GM19238 (cell line): ENCODE data around the gene SHPK.
"Not testable (repeated sequence)": the region's sequence is repeated elsewhere in the genome, so short reads cannot be mapped to it uniquely, and the experiment has no call there.

Experiments used
- DNase-seq: peaks from one replicate; pipeline ENCODE4 v3.0.0; 2011; ENCODE audit warnings: low spot score; ENCODE audit not compliant: insufficient read length

Gene SHPK

DNA sequence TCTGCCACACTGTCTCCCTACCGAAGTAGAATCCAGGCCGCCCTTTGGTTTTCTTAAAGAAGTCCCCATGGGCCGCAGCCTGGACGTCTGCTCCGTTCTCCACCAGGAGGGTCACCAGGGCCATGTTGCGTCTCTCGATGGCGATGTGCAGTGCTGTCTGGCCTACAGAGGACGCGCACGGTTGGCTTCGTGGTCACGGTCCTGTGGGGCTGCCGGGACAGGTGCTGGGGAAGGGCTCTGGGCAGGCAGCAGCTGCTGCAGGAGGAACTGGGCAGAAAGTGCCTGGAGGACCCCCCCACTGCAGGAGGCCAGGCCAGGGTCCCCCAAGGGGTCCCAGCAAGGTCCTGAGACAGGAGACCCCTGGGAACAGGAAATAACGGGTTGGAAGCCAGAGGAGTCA lies 45.8 kb downstream of the SHPK start:
- DNase-seq = no peak

DNA sequence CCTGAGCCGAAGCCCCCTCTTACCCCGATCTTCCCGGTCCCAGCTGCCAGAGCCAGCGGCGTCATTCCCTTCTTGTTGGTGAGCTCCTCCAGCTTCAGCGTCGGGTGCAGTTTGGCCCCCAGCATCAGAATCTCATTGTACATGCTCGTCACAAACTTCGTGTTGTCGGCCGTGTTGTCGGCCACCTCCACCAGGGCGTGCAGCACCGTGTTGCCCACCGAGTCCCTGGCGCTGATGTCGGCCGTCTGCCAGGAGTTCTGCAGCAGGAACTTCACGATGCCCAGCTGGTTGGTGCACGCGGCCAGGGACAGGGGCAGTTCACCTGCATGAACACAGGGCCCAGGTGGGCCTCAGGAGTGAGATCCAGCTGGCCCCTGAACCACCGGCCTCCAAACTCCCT lies 46.3 kb downstream of the SHPK start:
- DNase-seq = no peak

DNA sequence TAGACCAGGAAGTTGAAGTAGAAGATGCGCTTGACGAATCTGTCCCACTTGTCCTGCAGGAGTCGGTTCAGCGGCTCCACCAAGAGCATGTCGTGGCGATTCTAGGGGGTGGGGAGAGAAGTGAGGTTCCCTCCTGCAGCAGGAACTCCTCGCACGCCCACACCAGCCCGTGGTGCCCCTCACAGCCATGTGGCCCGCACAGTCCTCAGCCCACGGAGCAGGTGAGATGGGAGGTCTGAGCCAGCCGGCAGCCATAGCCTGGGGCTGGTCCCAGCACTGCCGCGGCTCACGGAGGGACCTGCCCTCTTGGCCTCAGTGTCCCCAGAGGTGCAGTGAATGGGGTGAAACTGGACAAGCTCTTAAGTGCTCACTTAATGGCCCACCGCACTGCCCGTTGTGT lies 50.2 kb downstream of the SHPK start:
- no peak for DNase-seq

DNA sequence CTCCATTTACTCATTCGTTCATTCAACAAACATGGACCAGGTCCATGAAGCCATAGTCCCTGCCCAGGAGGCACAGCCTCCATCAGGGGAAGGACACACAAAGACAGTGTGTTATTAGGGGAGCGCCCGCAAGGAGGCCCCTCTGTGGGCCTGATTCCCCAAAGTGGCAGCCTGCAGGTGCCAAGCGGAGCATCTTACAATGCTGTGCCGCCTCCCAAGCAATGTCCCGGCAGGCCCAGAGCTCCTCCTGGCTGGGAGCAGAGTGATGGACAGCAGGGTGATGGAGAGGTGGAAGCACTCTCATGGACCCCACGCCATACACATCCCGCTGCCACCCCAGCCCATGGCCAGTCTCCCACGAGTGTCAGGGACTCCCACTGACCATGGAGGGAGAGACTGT lies 52.6 kb downstream of the SHPK start:
- DNase-seq = no peak

DNA sequence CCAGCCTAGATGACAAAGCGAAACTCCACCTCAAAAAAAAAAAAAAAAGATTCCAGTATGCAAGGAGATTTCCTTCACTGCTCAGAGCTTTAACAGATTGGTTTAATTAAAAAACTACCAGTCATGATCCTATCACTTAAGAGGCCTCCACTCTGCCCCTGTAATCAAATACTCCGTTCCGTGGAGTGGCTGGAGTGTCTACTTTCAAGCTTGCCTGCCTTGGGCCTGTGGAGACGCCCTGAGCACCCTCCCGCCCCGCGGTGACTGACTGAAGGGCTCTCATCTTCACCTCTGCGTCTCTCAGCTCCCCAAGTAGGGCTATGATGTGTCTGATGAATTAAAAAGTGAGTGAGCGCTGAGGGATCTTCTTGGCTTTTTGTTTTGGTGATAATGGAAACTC lies 53.1 kb downstream of the SHPK start:
- no peak for DNase-seq

DNA sequence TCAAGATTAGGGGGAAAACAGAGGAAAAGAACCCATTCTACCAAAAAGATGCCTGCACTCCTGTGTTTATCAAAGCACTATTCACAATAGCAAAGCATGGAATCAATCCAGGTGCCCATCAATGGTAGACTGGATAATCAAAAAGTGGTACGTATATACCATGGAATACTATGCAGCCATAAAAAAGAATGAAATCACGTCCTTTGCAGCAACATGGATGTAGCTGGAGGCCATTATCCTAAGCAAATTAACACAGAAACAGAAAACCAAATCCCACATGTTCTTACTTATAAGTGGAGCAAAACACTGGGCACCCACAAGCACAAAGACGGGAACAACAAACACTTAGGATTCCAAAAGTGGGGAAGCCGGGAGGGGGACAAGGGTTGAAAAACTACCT lies 57.4 kb downstream of the SHPK start:
- DNase-seq = not testable (repeated sequence)

DNA sequence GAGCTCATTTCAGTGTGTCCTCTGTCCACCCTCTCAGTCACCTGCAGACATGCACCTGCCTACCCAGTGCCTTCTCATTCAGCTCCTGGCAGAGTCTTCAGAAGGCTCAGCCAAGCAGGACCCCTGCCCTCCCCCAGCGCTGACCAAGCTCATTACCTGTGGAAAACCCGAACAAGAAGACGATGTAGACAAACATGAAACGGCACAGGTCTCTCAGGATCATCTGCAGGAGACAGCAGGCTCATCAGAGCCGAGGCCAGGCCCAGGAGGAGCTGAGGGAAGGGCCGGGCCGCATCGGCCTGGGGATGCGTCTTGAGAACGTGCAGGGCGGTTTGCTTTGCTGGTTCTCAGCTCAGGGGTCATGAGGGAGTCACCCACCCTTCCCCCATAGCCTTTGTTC lies 59.1 kb downstream of the SHPK start:
- DNase-seq = no peak

DNA sequence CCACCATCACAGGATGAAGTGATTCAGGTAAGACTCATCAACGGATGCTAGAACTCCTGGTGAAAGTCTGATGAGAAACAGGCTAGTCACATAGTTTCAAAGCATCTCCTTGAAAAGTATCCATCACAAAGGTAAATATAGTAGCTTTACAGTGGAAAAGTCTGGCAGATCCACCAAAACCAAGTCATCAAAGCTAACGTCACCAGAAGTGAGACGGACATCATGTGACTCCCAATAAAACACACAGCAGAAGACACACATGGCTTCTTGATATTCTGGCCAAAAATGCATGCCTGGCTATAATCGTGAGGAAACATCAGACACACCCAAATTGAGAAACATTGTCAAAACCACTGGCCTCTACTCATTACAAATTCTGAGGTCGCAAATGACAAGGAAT lies 60.5 kb downstream of the SHPK start:
- DNase-seq = no peak

DNA sequence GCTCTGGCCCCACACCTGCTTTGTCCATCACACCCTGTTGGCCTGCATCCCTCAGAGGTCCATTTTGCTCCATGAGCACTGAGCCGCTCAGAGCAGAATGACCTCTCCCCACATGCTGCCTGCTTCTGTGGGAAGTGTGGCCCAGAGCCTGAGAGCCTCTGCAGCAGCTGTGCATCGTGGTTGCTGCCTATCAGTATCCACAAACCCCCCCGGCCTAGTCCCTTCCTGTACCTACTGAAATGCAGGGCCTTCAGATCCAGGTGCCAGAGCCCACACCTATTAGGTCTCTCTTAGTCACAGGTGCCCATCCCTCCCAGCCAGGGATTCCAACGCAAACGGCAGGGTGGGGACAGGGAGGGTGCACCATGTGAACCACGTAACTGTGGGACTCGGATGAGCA lies 61.8 kb downstream of the SHPK start:
- no peak for DNase-seq

DNA sequence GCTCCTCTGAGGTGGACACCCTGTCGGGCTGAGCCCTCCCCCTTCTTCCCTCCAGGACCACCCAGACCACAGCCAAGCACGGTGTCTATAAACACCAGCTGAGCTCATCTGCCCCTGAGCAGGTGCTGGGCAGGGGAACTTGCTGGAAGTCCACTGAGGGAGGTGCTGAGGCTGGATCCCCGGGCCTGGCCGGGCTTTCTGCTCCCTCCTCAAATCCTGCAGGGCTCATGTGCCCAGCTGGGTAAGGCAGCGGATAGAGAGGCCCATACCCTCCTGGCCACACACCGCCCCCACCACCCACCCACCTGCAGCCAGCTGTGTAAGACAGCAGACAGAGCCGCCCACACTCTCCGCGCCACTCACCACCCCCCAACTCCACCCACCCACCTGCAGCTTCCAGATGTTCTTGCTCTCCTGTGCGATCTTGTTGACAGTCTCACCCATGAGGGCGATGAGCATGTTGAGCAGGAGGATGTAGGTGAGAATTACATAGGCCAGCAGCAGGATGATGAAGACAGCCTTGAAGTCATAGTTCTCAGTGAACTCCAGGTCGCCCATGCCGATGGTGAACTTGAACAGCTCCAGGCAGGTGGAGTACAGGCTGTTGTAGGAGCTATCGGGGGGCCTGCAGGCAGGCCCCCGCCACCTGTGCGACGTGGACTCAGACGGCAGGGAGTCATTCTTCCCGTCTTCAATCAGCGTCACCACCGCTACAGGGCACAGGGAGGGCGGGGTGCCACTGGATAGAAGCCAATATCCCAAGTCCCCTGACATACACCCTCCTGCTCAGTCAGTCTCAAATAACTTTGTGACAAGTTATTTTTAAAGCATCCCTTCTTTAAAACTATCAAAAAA lies 62.6 kb downstream of the SHPK start:
- no peak for DNase-seq

DNA sequence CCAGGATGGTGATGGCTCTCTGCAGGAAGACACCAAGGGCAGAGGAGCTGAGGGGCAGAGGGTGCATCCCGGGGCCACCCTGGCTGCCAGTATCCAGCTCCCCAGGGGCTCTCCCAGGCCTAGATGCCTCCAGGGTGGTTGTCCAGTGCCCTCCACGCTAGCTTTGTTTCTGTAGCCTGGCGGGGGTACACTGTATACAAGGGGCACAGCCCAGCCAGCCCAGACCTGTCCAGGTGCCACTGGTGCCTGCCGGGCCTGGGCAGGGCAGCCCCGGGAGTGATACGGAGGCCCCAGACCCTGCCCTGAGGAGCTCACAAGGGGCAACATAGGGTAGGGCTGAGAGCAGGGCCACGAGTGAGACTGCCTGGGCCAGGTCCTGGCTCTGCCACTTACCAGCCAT lies 63.8 kb downstream of the SHPK start:
- DNase-seq = no peak

DNA sequence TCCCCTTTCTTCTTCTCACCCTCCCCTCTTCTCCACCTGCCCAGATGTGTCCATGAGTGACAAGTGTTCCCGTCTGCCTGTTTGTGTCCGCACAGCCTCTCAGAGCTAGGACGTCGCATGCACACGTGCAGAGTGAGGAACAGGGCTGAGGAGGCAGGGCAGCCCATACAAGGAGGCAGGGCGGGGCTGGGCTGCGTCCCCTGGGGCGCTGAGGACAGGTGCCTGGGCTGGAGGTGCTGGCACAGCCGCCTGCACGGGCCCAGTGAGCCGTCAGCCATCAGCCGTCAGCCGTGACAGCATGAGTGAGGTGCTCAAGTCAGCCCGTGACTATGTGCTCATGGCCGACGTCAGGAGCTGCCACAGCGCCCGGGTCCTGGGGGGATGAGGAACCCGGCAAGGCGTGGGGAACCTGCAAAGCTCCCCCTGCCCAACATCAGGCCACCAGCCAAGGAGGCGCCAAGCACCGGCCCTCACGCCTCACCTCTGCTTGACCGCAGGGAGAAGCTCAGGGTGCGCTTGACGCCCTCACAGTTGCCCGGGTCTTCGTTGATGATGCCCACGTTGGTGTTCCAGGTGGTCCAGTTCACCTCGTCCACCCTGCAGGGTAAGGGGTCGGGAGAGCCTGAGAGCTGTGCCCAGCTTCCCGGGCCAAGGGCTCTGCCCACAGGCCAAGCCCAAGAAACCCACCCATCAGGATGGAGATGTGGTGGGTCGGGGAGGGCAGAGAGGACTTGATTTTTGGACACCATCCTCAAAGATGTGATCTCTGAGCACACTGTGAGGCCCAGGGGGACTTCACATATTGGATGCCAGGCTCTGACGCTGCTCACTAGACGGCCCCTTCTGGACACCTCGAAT lies 64.8 kb downstream of the SHPK start:
- no peak for DNase-seq

DNA sequence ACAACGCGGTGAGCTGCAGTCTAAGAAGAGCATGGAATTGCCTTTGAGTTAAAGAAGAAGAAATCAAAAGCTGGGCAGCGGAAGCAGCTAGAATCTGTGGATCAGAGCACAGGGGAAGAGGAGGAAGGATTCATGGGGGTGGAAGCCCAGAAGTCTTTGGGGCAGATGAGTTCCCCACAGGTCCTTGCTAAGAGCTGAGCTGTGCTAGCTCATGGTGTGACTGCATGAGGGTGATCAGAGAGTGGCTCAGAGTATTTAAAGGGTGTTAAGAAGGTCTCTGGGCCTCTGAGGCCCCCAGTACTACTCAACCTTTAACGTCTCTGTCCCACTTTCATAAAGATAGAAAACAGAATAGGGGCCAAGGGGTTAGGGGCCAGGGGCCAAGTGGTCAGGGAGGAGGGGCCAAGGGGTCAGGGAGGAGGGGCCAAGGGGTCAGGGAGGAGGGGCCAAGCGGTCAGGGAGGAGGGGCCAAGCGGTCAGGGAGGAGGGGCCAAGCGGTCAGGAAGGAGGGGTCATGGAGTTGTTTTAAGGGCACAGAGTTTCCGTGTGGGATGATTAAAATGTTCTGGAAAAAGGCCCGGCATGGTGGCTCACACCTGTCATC lies 66.4 kb downstream of the SHPK start:
- no peak for DNase-seq

DNA sequence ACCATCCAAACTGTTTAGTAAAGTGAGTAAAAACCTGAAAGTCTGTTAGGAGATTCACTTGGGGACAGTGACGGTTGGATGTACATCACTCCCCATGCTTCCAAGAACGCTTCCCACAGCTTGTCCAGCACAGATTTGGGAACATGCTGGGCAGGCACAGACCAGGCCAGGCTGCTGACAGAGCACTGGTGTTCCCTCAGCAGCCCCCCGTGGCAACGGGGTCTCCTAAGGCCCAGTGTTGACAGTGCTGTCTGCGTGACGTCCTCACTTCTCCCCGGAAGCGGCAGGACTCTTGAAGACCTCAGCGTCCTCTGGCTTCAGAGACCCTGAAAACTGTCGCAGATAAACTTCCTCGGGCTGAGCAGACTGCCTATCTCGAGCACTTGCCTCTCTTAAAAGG lies 69.5 kb downstream of the SHPK start:
- DNase-seq = no peak

DNA sequence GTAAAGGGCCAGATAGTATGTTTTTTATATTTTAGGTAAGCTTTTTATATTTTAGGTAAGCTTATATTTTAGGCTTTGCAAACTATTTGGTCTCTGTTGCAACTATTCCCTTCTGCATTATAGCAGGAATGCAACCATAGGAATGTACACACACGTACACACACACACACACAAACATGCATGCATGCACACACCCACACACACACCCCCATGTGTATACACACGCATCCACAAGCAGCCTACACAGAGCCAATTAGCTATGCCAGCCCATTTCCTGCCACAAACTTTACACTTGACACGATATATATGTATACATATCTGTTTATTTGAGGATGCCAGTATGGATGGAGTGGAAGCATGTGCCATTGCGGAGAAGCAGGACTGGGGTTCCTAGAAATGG lies 70.9 kb downstream of the SHPK start:
- DNase-seq = no peak

DNA sequence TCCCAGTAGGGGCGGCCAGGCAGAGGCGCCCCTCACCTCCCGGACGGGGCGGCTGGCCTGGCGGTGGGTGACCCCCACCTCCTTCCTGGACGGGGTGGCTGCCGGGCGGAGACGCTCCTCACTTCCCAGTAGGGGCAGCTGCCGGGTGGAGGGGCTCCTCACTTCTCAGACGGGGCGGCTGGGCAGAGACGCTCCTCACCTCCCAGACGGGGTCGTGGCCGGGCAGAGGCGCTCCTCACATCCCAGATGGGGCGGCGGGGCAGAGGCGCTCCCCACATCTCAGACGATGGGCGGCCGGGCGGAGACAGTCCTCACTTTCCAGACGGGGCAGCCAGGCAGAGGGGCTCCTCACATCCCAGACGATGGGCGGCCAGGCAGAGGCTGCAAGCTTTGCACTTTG lies 71.8 kb downstream of the SHPK start:
- DNase-seq = not testable (repeated sequence)

DNA sequence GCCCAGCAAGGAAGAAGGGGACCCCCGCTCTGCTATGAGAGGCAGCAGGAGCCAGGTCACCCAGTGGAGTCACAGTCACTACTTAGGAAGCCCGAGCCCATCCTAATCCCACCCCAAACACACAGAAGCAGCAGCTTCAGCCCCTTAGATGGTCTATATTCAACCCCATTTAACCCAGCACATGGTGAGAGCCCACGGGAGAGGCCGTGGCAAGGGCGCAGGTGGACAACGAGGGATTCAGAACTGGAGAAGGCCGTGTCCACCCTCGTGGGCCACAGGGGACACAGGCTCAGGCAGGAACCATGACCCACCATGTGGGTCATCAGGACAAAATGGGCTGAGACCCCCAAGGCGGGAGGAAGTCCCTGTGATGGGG lies 76.8 kb downstream of the SHPK start:
- DNase-seq = no peak

DNA sequence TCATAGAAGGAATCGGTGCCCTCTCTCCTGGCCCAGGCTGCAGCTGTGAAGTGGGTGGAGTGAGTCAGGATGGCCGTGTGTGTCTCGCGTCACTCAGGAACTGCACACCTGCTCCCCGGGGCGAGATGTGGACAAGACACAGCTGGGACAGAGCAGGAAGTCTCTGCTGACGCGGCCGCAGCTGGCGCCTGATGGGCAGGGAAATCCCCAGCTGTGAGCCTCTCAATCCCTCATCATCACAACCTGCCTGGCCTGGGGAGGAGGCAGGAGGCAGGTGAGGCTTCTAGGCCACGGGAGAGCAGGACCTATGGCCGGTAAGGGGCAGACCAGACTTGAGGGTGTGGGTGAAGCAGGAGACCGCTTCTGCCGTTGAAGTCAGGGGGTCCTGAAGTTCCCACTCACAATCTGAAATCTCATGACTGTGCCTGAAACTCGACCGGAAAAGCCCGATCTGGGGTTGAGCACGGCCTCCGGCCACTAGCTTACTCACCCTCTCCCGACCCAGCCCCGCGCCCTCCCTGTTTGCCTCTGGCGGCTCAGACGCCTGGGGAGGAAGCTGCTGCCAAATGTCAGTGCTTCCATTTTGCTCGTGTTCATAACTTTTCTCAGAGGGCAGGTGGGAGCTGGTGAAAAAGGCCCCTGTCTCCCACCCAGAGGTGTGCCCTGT lies 77.3 kb downstream of the SHPK start:
- peak; percentile 81 for DNase-seq
